ENCODE results near the gene CAPN15. TPM values are rescaled to one million over a fixed set of nuclear protein-coding genes. Genes with fewer than 3 reads are reported as not detected.

Gene CAPN15
- total and polyA plus RNA-seq, 2 experiments from 2014 or later: 5.4 to 68.0 TPM

- Histone ChIP-seq H3K4me1 (ENCODE audit: insufficient read depth) (no peaks in the 10 kb centered on the region), H2AFZ (no peak overlapping the region), H3K9me2 (ENCODE audit: insufficient read depth) (no peaks in the 10 kb centered on the region), H3K36me3 (ENCODE audit: low read depth) (no peaks in the 10 kb centered on the region), H3K79me2 (ENCODE audit: insufficient read depth) (no peaks in the 10 kb centered on the region), H3K9ac (no peak overlapping the region), H3K27me3 (replicated peaks; ENCODE audit: insufficient read depth) (no peaks in the 10 kb centered on the region), H3K4me3 (no peak overlapping the region), H3K4me2 (ENCODE audit: unreplicated experiment) (no peak overlapping the region), H3F3A (ENCODE audit: insufficient read depth) (no peaks in the 10 kb centered on the region), H3K27ac (no peak overlapping the region), H3K9me3 (ENCODE audit: low read depth) (no peaks in the 10 kb centered on the region), H4K20me1 (ENCODE audit: insufficient read depth) (no peaks in the 10 kb centered on the region)
- WGBS, 2 experiments (ENCODE audit: low coverage in 1 of 2, low lambda C conversion rate in 2 of 2, missing lambda C conversion rate in 2 of 2): 74 to 83% methylated on average over 12 of the region's 12 CpGs
- no peak for DNase-seq
- no peak for TF ChIP-seq EZH2 (IDR thresholded peaks at IDR 0.05; ENCODE audit: insufficient read depth, poor library complexity, severe bottlenecking)
- no peak for TF ChIP-seq EZH2phosphoT487 (IDR thresholded peaks at IDR 0.05; ENCODE audit: insufficient read depth, low read depth)
- in situ Hi-C loops (cut with MboI): no loop called here
Observed at GRCh38 chr16:500709-501108, 26.8 kb upstream of the CAPN15 start.

- DNase-seq: no peak
- no peak overlapping the region for H3K4me3 ChIP-seq
- no peak overlapping the region for H3K9ac ChIP-seq
- no peaks in the 10 kb centered on the region for H3K9me2 ChIP-seq (ENCODE audit: insufficient read depth)
- no peaks in the 10 kb centered on the region for H3K27me3 ChIP-seq (replicated peaks; ENCODE audit: insufficient read depth)
- no peak overlapping the region for H3K27ac ChIP-seq
- no peaks in the 10 kb centered on the region for H3K9me3 ChIP-seq (ENCODE audit: low read depth)
- no peaks in the 10 kb centered on the region for H3K4me1 ChIP-seq (ENCODE audit: insufficient read depth)
- H3K36me3 ChIP-seq (ENCODE audit: low read depth): no peaks in the 10 kb centered on the region
- no peak overlapping the region for H2AFZ ChIP-seq
- H4K20me1 ChIP-seq (ENCODE audit: insufficient read depth): no peaks in the 10 kb centered on the region
- WGBS, 2 experiments (ENCODE audit: low coverage in 1 of 2, low lambda C conversion rate in 2 of 2, missing lambda C conversion rate in 2 of 2): 89 to 91% methylated on average over 22 of the region's 22 CpGs
- H3K4me2 ChIP-seq (ENCODE audit: unreplicated experiment): no peak overlapping the region
- in situ Hi-C loops (cut with MboI): no loop called here
- H3K79me2 ChIP-seq (ENCODE audit: insufficient read depth): no peaks in the 10 kb centered on the region
- TF ChIP-seq EZH2phosphoT487 (IDR thresholded peaks at IDR 0.05; ENCODE audit: insufficient read depth, low read depth): no peak
- no peak for TF ChIP-seq EZH2 (IDR thresholded peaks at IDR 0.05; ENCODE audit: insufficient read depth, poor library complexity, severe bottlenecking)
- no peaks in the 10 kb centered on the region for H3F3A ChIP-seq (ENCODE audit: insufficient read depth)
Observed at GRCh38 chr16:502179-502943, 25.2 kb upstream of the CAPN15 start.

GRCh38 chr16:503150-504071, 24.1 kb upstream of the CAPN15 start:
- Histone ChIP-seq H3K27me3 (replicated peaks; ENCODE audit: insufficient read depth) (no peaks in the 10 kb centered on the region), H3K4me3 (no peak overlapping the region), H3K9me2 (ENCODE audit: insufficient read depth) (no peaks in the 10 kb centered on the region), H3K36me3 (ENCODE audit: low read depth) (no peaks in the 10 kb centered on the region), H4K20me1 (ENCODE audit: insufficient read depth) (no peaks in the 10 kb centered on the region), H2AFZ (no peak overlapping the region), H3F3A (ENCODE audit: insufficient read depth) (no peaks in the 10 kb centered on the region), H3K4me1 (ENCODE audit: insufficient read depth) (no peaks in the 10 kb centered on the region), H3K9ac (no peak overlapping the region), H3K79me2 (ENCODE audit: insufficient read depth) (no peaks in the 10 kb centered on the region), H3K9me3 (ENCODE audit: low read depth) (no peaks in the 10 kb centered on the region), H3K4me2 (ENCODE audit: unreplicated experiment) (no peak overlapping the region), H3K27ac (no peak overlapping the region)
- no peak for TF ChIP-seq EZH2phosphoT487 (IDR thresholded peaks at IDR 0.05; ENCODE audit: insufficient read depth, low read depth)
- TF ChIP-seq EZH2 (IDR thresholded peaks at IDR 0.05; ENCODE audit: insufficient read depth, poor library complexity, severe bottlenecking): no peak
- in situ Hi-C loops (cut with MboI): no loop called here
- DNase-seq: peak; percentile 9
- WGBS, 2 experiments (ENCODE audit: low coverage in 1 of 2, low lambda C conversion rate in 2 of 2, missing lambda C conversion rate in 2 of 2): 93 to 94% methylated on average over 22 to 23 of the region's 23 CpGs

- no peaks in the 10 kb centered on the region for H3K27me3 ChIP-seq (replicated peaks; ENCODE audit: insufficient read depth)
- in situ Hi-C loops (cut with MboI): no loop called here
Observed at GRCh38 chr16:505479-506245, 21.9 kb upstream of the CAPN15 start.

More at GRCh38 chr16:505479-506245, 21.9 kb upstream of the CAPN15 start:
- Histone ChIP-seq H4K20me1 (ENCODE audit: insufficient read depth) (no peaks in the 10 kb centered on the region), H3K36me3 (ENCODE audit: low read depth) (no peaks in the 10 kb centered on the region), H3K27ac (no peak overlapping the region), H3K4me2 (ENCODE audit: unreplicated experiment) (no peak overlapping the region), H3K9me2 (ENCODE audit: insufficient read depth) (no peaks in the 10 kb centered on the region), H3K9me3 (ENCODE audit: low read depth) (no peaks in the 10 kb centered on the region), H3F3A (ENCODE audit: insufficient read depth) (no peaks in the 10 kb centered on the region), H3K9ac (no peak overlapping the region), H3K4me1 (ENCODE audit: insufficient read depth) (no peaks in the 10 kb centered on the region), H3K4me3 (no peak overlapping the region), H3K79me2 (ENCODE audit: insufficient read depth) (no peaks in the 10 kb centered on the region), H2AFZ (no peak overlapping the region)
- WGBS, 2 experiments (ENCODE audit: low coverage in 1 of 2, low lambda C conversion rate in 2 of 2, missing lambda C conversion rate in 2 of 2): 94 to 95% methylated on average over 33 of the region's 33 CpGs
- DNase-seq: no peak
- no peak for TF ChIP-seq EZH2 (IDR thresholded peaks at IDR 0.05; ENCODE audit: insufficient read depth, poor library complexity, severe bottlenecking)
- no peak for TF ChIP-seq EZH2phosphoT487 (IDR thresholded peaks at IDR 0.05; ENCODE audit: insufficient read depth, low read depth)
